Epithelial cell of esophagus (primary cell): ENCODE results near the gene IL3.

Experiments
- DNase-seq: peaks from one replicate; pipeline ENCODE4 v3.0.0; 2010; ENCODE audit warnings: low read depth
- H3K4me3 ChIP-seq: 2 replicates; pipeline ENCODE4 v1.5.1; 2011; ENCODE audit warnings: mild to moderate bottlenecking, low read length, control low read depth
- CTCF ChIP-seq: IDR thresholded peaks from 2 replicates; pipeline ENCODE4 v1.5.1; 2011; ENCODE audit warnings: low read depth, mild to moderate bottlenecking, low read length, control low read depth, inconsistent platforms; ENCODE audit not compliant: insufficient read depth; ENCODE audit errors: missing control alignments

Gene IL3

GRCh38 chr5:132076983-132077382, 16.5 kb downstream of the IL3 start:
- no peak for DNase-seq
- H3K4me3 ChIP-seq: no peak overlapping the region
- no peak for TF ChIP-seq CTCF

GRCh38 chr5:132079081-132079480, 18.6 kb downstream of the IL3 start:
- H3K4me3 ChIP-seq: no peak overlapping the region
- no peak for DNase-seq
- TF ChIP-seq CTCF: no peak

- no peak for DNase-seq
- no peak for TF ChIP-seq CTCF
- H3K4me3 ChIP-seq: no peak overlapping the region
Observed at GRCh38 chr5:132079619-132080018, 19.2 kb downstream of the IL3 start.

- H3K4me3 ChIP-seq: no peak overlapping the region
- DNase-seq: no peak
- TF ChIP-seq CTCF: no peak
Observed at GRCh38 chr5:132080595-132080994, 20.1 kb downstream of the IL3 start.

GRCh38 chr5:132081458-132081857, 21.0 kb downstream of the IL3 start:
- TF ChIP-seq CTCF: no peak
- H3K4me3 ChIP-seq: no peak overlapping the region
- DNase-seq: no peak

- no peak overlapping the region for H3K4me3 ChIP-seq
- no peak for TF ChIP-seq CTCF
- no peak for DNase-seq
Observed at GRCh38 chr5:132082329-132083023, 22.0 kb downstream of the IL3 start.

- no peak for TF ChIP-seq CTCF
- no peak for DNase-seq
- no peak overlapping the region for H3K4me3 ChIP-seq
Observed at GRCh38 chr5:132083071-132083678, 22.7 kb downstream of the IL3 start.
